Muscle layer of colon (tissue), 2 donors: ENCODE measurements around the gene RAB3C.
"Not testable (repeated sequence)": the region's sequence is repeated elsewhere in the genome, so short reads cannot be mapped to it uniquely, and the experiment has no call there.

ENCODE experiments used
- H3K27ac ChIP-seq: one replicate; pipeline ENCODE4 v1.7.0; 2013; ENCODE audit warnings: low read depth, mild to moderate bottlenecking, low read length, moderate library complexity
- H3K27me3 ChIP-seq, 2 donors: one replicate each; pipeline ENCODE4 v1.7.0; 2013; ENCODE audit warnings: low read length in 2 of 2, mild to moderate bottlenecking in 2 of 2; ENCODE audit not compliant: insufficient read depth in 2 of 2, control insufficient read depth in 1 of 2
- H3K36me3 ChIP-seq: one replicate; pipeline ENCODE4 v1.7.0; 2013; ENCODE audit warnings: mild to moderate bottlenecking, low read length; ENCODE audit not compliant: insufficient read depth
- H3K4me1 ChIP-seq: one replicate; pipeline ENCODE4 v1.7.0; 2013; ENCODE audit warnings: mild to moderate bottlenecking, low read length; ENCODE audit not compliant: insufficient read depth
- H3K4me3 ChIP-seq, 2 donors: one replicate each; pipeline ENCODE4 v1.7.0; 2013; ENCODE audit warnings: low read length in 2 of 2, low read depth in 1 of 2, mild to moderate bottlenecking in 1 of 2, moderate library complexity in 1 of 2
- H3K9ac ChIP-seq: one replicate; pipeline ENCODE4 v1.7.0; 2013; ENCODE audit warnings: low read length
- H3K9me3 ChIP-seq: one replicate; pipeline ENCODE4 v1.7.0; 2013; ENCODE audit warnings: mild to moderate bottlenecking, low read length
- donor health status: abdominal sarcoma.
- donor health status: Adenocarcinoma of cecum.

Gene RAB3C

DNA sequence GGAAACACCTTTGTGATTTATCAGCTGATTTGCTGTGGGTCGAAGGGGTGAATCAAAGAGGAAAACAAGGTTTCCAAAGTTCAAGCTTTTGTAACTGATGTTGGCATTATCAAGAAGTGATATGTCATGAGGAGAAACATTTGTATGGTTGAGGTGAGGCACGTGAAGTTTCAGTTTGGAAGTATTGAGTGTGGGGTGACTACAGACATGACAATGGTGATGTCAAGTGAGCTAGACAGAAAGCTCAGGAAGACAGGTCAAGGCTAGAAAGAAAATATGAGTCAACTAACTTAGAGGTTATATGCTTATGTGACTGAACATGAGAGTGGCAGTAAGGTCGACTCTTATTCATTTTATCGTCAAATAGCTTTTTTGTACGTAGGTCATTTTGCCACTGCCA, 99.1 kb downstream of the RAB3C start:
- H3K27ac ChIP-seq: no peak overlapping the region
- H3K9ac ChIP-seq: no peak overlapping the region
- no peaks in the 10 kb centered on the region for H3K27me3 ChIP-seq
- H3K36me3 ChIP-seq: no peaks in the 10 kb centered on the region
- no peaks in the 10 kb centered on the region for H3K9me3 ChIP-seq
- H3K4me3 ChIP-seq: no peak overlapping the region
- no peaks in the 10 kb centered on the region for H3K4me1 ChIP-seq

DNA sequence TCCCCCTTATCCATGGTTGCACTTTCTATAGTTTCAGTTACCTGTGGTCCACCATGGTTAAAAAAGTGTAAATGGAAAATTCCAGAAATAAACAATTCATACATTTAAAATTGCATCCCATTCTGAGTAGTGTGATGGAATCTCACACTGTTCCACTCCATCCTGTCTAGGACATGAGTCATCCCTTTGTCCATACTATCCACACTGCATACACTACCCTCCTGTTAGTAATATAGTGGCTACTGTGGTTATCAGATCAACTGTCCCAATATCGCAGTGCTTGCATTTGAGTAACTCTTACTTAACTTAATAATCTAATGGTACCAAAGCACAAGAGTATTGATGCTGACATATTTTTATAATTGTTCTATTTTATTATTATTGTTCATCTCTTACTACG, 100.7 kb downstream of the RAB3C start:
- no peak overlapping the region for H3K9ac ChIP-seq
- H3K27me3 ChIP-seq: no peaks in the 10 kb centered on the region
- no peaks in the 10 kb centered on the region for H3K4me1 ChIP-seq
- no peaks in the 10 kb centered on the region for H3K36me3 ChIP-seq
- no peaks in the 10 kb centered on the region for H3K9me3 ChIP-seq
- no peak overlapping the region for H3K27ac ChIP-seq
- H3K4me3 ChIP-seq: no peak overlapping the region

DNA sequence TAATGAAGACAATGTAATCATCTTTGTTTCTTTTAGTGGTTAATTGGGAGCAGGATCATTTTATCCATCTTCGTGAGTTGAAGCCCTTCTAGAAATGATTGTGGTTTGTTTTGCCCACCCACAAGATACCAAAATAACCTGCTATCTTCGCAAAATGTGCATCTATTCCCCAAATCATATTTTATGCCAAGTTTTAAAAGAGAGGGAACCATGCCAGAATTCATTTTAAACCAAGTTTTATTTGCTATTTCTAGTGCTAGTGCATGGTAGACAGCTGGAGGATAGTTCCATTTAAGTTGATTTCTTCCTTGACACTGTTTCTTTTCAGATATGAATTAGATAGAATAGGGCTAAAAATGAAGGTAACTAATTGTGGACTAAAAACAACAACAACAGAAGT, 104.2 kb downstream of the RAB3C start:
- H3K9ac ChIP-seq: no peak overlapping the region
- no peak overlapping the region for H3K4me3 ChIP-seq
- H3K4me1 ChIP-seq: no peaks in the 10 kb centered on the region
- no peaks in the 10 kb centered on the region for H3K9me3 ChIP-seq
- H3K27me3 ChIP-seq: no peaks in the 10 kb centered on the region
- no peaks in the 10 kb centered on the region for H3K36me3 ChIP-seq
- H3K27ac ChIP-seq: no peak overlapping the region

DNA sequence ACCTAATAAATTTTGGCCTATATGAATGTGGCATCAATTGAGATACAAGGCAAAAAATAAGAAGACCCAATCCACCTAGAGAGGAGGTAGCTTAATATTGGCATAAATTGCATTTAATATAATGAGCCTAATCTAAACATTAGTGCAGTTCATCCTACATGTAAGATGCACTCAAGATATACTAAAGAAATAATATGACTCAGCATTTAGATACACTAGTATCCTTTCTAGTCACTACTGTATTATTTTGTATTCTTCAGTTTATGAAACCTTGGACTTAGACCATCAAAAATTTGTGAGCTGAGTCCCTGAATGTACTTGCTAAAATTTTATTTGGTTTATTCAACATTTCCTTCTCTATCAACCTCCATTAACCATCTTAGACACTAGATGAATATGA, 104.7 kb downstream of the RAB3C start:
- Histone ChIP-seq H3K9ac (no peak overlapping the region), H3K27me3 (no peaks in the 10 kb centered on the region), H3K27ac (no peak overlapping the region), H3K36me3 (no peaks in the 10 kb centered on the region), H3K4me3 (no peak overlapping the region), H3K9me3 (no peaks in the 10 kb centered on the region), H3K4me1 (no peaks in the 10 kb centered on the region)

DNA sequence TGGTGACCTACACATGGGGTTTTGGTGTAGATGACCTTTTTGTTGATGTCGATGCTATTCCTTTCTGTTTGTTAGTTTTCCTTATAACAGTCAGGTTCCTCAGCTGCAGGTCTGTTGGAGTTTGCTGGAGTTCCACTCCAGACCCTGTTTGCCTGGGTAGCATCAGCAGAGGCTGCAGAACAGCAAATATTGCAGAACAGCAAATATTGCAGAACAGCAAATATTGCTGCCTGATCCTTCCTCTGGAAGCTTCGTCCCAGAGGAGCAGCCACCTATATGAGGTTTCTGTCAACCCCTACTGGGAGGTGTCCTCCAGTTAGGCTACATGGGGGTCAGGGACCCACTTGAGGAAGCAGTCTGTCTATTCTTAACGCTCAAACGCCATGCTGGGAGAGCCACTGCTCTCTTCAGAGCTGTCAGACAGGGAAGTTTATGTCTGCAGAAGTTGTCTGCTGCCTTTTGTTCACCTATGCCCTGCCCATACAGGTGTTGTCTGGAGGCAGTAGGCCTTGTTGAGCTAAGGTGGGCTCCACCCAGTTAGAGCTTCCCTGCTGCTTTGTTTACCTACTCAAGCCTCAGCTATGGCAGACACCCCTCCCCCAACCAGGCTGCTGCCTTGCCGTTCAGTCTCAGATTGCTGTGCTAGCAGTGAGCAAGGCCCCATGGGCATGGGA, 116.3 kb downstream of the RAB3C start:
- not testable (repeated sequence) for H3K4me3 ChIP-seq, H3K36me3 ChIP-seq, H3K9me3 ChIP-seq, H3K4me1 ChIP-seq, H3K9ac ChIP-seq, H3K27ac ChIP-seq, H3K27me3 ChIP-seq

DNA sequence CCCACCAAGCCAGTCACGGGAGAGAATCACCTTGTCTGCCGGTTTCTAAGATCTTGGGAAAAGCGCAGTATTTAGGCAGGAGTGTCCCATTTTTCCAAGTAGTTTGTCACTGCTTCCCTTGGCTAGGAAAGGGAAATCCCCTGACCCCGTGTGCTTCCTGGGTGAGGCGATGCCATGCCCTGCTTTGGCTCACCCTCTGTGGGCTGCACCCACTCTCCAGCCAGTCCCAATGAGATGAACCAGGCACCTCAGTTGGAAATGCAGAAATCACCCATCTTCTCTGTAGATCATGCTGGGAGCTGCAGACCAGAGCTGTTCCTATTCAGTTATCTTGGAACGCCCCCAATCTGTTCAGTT, 116.9 kb downstream of the RAB3C start:
- H3K27me3 ChIP-seq: no peaks in the 10 kb centered on the region
- H3K4me3 ChIP-seq: no peak overlapping the region
- H3K9ac ChIP-seq: no peak overlapping the region
- H3K36me3 ChIP-seq: no peaks in the 10 kb centered on the region
- H3K4me1 ChIP-seq: no peaks in the 10 kb centered on the region
- no peak overlapping the region for H3K27ac ChIP-seq
- no peaks in the 10 kb centered on the region for H3K9me3 ChIP-seq

DNA sequence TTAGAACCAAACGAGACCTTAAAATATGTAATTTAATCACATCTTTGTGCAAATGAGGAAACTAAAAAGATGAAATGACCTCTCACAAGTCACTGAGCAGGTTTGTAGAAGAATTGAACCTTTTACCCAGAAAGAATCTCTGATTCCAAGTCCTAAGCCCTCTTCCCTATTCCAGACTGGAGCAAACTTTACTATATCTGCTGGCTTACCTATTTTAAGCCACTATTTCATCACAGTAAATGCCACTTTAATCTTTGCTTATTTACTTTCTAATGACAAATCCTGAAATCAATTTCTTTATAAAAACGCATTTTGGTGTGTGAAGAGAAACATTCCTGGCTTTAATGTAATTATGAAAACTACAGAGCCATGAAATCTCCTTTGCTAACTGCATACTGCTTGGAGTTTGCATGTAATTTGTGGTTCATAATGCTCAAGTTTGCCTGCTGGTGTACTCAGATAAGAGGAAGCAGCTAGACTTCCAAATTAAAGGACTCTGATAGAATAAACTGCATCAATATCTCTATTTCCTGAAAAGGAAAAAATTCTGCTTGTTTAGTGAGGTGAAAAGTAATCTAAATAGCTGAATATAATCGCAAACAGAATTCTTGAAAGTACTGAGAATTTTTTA, 121.2 kb downstream of the RAB3C start:
- Histone ChIP-seq H3K36me3 (no peaks in the 10 kb centered on the region), H3K9ac (no peak overlapping the region), H3K27me3 (no peaks in the 10 kb centered on the region), H3K27ac (no peak overlapping the region), H3K4me1 (no peaks in the 10 kb centered on the region), H3K4me3 (no peak overlapping the region), H3K9me3 (no peaks in the 10 kb centered on the region)

DNA sequence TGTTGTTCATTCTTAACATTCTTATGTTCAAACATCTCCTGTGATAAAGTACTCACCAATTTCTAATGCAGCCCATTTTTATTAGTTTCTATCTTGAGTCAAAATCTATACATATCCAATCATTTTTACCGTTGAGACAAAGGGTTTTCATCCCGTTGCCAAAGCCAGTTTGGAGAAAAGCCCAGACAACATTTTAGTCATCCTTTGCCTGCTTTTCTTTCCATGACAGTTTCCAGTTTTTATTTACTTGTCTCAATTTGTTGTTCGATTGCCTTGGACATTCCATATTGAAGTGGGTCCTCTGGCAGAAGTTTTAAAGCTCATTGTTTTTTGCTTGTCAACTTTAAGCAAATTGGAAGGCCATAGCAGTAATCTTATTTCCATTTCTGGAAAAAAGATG, 123.9 kb downstream of the RAB3C start:
- H3K4me3 ChIP-seq: no peak overlapping the region
- H3K36me3 ChIP-seq: no peaks in the 10 kb centered on the region
- H3K27ac ChIP-seq: no peak overlapping the region
- H3K27me3 ChIP-seq: no peaks in the 10 kb centered on the region
- no peak overlapping the region for H3K9ac ChIP-seq
- no peaks in the 10 kb centered on the region for H3K9me3 ChIP-seq
- H3K4me1 ChIP-seq: no peaks in the 10 kb centered on the region

DNA sequence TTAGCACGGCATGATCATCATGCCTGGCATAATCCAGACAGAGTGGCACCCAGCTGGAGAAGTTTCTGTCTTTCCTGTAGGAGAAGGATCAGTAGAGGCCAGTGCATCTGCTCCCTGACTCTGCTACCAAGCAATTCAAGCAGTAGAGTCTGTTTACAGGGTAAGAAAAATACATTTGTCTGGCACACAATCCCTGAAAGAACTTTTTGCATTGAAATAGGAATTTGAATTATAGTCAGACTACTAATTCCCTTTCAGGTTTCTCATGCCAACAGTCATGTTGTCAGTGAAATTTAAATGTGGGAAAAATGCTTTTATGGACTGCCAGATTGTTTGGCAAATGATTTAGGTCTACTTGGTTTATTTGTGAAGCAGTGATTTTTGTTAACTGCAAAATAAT, 125.6 kb downstream of the RAB3C start:
- H3K27me3 ChIP-seq: no peaks in the 10 kb centered on the region
- H3K9me3 ChIP-seq: no peaks in the 10 kb centered on the region
- H3K27ac ChIP-seq: no peak overlapping the region
- H3K4me3 ChIP-seq: no peak overlapping the region
- no peaks in the 10 kb centered on the region for H3K36me3 ChIP-seq
- H3K4me1 ChIP-seq: no peaks in the 10 kb centered on the region
- H3K9ac ChIP-seq: no peak overlapping the region

DNA sequence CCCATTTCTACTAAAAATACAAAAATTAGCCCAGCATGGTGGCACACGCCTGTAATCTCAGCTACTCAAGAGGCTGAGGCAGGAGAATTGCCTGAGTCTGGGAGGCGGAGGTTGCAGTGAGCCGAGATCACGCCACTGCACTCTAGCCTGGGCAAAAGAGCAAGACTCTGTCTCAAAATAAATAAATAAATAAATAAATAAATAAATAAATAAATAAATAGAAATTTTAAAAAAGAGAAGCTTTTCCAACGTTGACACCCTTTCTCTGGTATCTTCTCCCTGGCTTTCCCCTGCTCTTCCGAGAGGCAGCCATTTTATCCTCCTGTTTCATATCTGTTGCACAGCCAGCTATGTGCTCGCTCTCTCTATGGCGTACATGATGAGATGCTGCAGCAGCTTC, 127.5 kb downstream of the RAB3C start:
- not testable (repeated sequence) for H3K4me3 ChIP-seq, H3K27me3 ChIP-seq, H3K27ac ChIP-seq, H3K4me1 ChIP-seq, H3K36me3 ChIP-seq, H3K9ac ChIP-seq, H3K9me3 ChIP-seq

DNA sequence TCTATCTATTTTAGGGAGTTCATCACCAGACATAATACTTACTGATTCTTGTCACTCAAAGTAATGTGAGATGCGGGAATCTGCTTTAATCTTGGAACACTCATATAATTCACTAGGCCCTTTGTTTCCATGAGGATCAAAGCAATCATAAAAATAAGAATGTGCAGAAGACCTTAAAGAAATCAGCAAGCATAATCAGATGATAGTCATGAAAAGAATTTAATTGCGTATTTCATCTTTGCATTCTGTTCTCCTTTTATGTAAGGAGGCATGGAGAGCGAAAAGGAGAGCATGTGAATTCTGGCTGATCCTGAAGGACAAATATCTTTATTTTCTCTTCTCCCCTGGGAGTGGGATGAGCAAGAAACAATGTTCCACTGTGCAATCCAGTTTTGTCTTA, 128.0 kb downstream of the RAB3C start:
- Histone ChIP-seq H3K27ac (no peak overlapping the region), H3K36me3 (no peaks in the 10 kb centered on the region), H3K4me1 (no peaks in the 10 kb centered on the region), H3K9me3 (no peaks in the 10 kb centered on the region), H3K9ac (no peak overlapping the region), H3K4me3 (no peak overlapping the region), H3K27me3 (no peaks in the 10 kb centered on the region)

DNA sequence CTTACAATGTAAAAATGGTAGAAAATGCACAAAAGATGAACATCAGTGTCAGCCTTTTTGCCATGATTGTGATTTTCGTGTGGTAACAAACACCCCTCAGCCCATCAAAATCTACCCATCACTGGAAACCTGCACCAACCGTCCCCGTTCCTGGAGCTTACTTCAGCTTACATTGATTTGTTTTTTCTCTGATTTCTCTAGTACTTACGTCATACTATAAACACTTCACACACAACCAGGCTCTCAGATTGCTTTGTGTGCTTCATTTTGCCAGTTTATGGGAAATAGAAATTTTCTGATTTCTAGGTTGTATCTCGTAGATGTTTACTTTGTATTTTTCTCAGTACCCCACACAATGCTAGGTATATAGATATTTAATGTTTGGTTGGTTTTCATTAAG, 129.1 kb downstream of the RAB3C start:
- Histone ChIP-seq H3K9me3 (no peaks in the 10 kb centered on the region), H3K9ac (no peak overlapping the region), H3K4me3 (no peak overlapping the region), H3K27ac (no peak overlapping the region), H3K27me3 (no peaks in the 10 kb centered on the region), H3K36me3 (no peaks in the 10 kb centered on the region), H3K4me1 (no peaks in the 10 kb centered on the region)
